ENCODE measurements around the gene ZNF789. TPM values are rescaled to one million over a fixed set of nuclear protein-coding genes. Genes with fewer than 3 reads are reported as not detected.

ZNF789 gene
- total and polyA plus RNA-seq, 2 donors (not counting 3 experiments of a cell fraction or from before 2014, with no cell fraction given): 11.6 to 21.6 TPM

DNA sequence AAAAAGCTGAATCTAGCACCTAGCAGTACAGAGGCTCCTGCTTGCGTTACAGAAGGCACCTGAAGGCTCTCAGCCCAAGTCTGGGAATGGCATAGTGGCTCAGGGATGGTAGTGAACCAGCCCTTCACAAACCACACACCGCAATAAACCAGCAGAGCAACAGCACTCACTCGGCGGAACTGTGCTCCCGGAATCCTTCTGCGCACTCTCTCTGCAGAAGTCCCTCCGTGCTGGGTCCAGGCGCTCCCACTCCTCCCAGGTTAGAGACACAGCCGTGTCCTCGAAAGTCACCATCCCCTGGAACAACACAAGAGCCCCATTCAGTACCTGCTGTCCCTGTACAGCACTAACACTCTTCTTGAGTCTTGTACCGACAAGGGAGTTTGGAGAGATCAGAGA, 25.9 kb downstream of the ZNF789 start:
- H3K9ac ChIP-seq (replicated peaks; ENCODE audit: extremely low read depth, insufficient read depth, low read length): peak overlapping the region; percentile 31
- no peak overlapping the region for H2AFZ ChIP-seq (ENCODE audit: low read depth, low read length)
- peak overlapping the region; percentile 77 for H3K4me2 ChIP-seq (ENCODE audit: insufficient read depth, low read length)
- POLR2A ChIA-PET: no interaction called here
- peaks cover 5% of the 10 kb centered on the region for H3K9me3 ChIP-seq (replicated peaks; ENCODE audit: control insufficient read depth, insufficient read depth, low read length)
- no peaks in the 10 kb centered on the region for H3K9me1 ChIP-seq (replicated peaks; ENCODE audit: control insufficient read depth, extremely low read depth, insufficient read depth, low read length)
- no peak overlapping the region for H3K27ac ChIP-seq (ENCODE audit: insufficient read depth, low read depth, low read length)
- no TSS peak for BruUV-seq (replicated peaks)
- CTCF ChIA-PET: interaction anchor here (1.5 kb wide), 1 partner anchor 25 kb away, joined by 4 read pairs; no protein-coding TSS in a partner anchor
- TF ChIP-seq MYC (IDR thresholded peaks at IDR 0.05; ENCODE audit: low read depth, low read length) (no peak), EZH2 (IDR thresholded peaks at IDR 0.05; ENCODE audit: borderline replicate concordance, low read depth, low read length, severe bottlenecking) (no peak), POLR2AphosphoS5 (IDR thresholded peaks at IDR 0.05; ENCODE audit: insufficient read depth, low read depth, low read length) (no peak), GATA2 (IDR thresholded peaks at IDR 0.05; ENCODE audit: insufficient read depth, insufficient read length, low read depth, low read length) (no peak), JUN (IDR thresholded peaks at IDR 0.05; ENCODE audit: borderline replicate concordance, insufficient read depth, insufficient read length, low read depth) (no peak), MAX (IDR thresholded peaks at IDR 0.05; ENCODE audit: insufficient read depth, insufficient read length) (no peak), FOS (IDR thresholded peaks at IDR 0.05; ENCODE audit: borderline replicate concordance, insufficient read depth, low read length) (no peak)
- TF ChIP-seq, protein P1, sequence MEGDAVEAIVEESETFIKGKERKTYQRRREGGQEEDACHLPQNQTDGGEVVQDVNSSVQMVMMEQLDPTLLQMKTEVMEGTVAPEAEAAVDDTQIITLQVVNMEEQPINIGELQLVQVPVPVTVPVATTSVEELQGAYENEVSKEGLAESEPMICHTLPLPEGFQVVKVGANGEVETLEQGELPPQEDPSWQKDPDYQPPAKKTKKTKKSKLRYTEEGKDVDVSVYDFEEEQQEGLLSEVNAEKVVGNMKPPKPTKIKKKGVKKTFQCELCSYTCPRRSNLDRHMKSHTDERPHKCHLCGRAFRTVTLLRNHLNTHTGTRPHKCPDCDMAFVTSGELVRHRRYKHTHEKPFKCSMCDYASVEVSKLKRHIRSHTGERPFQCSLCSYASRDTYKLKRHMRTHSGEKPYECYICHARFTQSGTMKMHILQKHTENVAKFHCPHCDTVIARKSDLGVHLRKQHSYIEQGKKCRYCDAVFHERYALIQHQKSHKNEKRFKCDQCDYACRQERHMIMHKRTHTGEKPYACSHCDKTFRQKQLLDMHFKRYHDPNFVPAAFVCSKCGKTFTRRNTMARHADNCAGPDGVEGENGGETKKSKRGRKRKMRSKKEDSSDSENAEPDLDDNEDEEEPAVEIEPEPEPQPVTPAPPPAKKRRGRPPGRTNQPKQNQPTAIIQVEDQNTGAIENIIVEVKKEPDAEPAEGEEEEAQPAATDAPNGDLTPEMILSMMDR (IDR thresholded peaks at IDR 0.05; ENCODE audit: extremely low read depth in 1 of 2, insufficient read depth in 1 of 2, low read depth in 1 of 2, low read length in 2 of 2): no peak
- H3K79me2 ChIP-seq (ENCODE audit: control insufficient read depth, insufficient read depth, low read length): peaks cover 30% of the 10 kb centered on the region
- FAIRE-seq (no peak), DNase-seq (ENCODE audit: low read depth, low spot score) (no peak)
- intact Hi-C loops (cut with micrococcal nuclease) (no loop called here), dilution Hi-C loops (cut with MboI; ENCODE audit: extremely low pct_ligation_motif_present, low sequenced_read_pairs) (no loop called here)
- no peaks in the 10 kb centered on the region for H3K27me3 ChIP-seq (ENCODE audit: control insufficient read depth in 2 of 2, insufficient read depth in 2 of 2, low read length in 2 of 2)
- peaks cover 16% of the 10 kb centered on the region for H3K4me1 ChIP-seq (ENCODE audit: control insufficient read depth, extremely low read depth, insufficient read depth, low read length)
- H3K4me3 ChIP-seq (replicated peaks in 1 of 3; ENCODE audit: insufficient read depth in 1 of 3, low read depth in 1 of 3, low read length in 3 of 3): peak overlapping the region; percentile 28 to 79 (median 75)
- H3K36me3 ChIP-seq (ENCODE audit: control insufficient read depth in 2 of 2, extremely low read depth in 1 of 2, insufficient read depth in 2 of 2, low read length in 2 of 2): peaks cover 9 to 16% of the 10 kb centered on the region in 2 experiments
- H4K20me1 ChIP-seq (replicated peaks; ENCODE audit: control insufficient read depth, extremely low read depth, insufficient read depth, low read length): no peaks in the 10 kb centered on the region
